ENCODE measurements around the gene UNC119B. TPM values are rescaled to one million over a fixed set of nuclear protein-coding genes. Genes with fewer than 3 reads are reported as not detected.

UNC119B gene
- total and polyA plus RNA-seq, 8 donors, result 6.6 to 18.9 (median 14.6) TPM

DNA sequence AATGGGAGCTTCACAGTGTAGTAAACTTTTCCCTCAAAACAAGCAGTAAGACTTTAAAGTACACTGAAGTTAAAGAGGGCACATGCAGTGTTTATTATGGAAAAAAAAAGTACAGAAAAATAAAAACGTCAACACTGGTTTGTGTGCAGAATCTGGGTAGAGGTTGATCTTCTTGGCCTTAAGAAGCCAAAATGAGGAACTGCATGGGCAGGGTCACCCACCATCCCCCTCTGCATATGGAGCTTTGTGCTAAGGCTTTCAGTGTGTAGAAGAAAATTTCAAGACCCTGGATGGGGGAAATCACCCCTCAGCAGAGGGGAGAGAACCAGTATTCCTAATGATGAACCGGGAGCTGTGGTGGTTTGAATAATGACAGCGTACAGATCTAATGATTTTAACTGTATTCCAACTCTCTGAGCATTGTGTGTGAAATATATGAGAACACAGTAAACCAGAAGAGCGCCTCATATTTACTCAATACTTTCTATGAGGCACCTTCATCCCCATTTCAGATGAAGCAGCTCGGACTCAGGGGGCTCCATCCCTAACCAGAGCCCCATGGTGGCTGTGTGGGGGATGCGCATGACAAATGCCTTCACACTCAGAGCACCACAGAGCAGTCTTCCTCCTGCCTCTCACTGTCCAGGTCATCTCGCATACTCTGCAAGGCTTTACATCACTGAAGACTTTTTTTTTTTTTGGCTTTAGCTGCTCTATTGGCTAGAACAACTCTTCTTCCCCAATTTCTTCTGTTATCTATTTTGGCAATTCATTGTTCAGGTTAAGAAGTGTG lies 48.7 kb downstream of the UNC119B start:
- Histone ChIP-seq H3K4me3 (no peak overlapping the region), H3K4me1 (no peaks in the 10 kb centered on the region), H3K36me3 (peaks cover 0 to 6% (median 4%) of the 10 kb centered on the region in 3 donors), H3K27ac (no peak overlapping the region), H3K27me3 (no peaks in the 10 kb centered on the region), H3K9me3 (no peaks in the 10 kb centered on the region)
- WGBS, 2 donors, result 88 to 91% methylated on average over 7 of the region's 7 CpGs
- ATAC-seq (no peak), DNase-seq (no peak), FAIRE-seq (no peak)
- intact Hi-C loops (cut with DNase I), result no loop called here
- TF ChIP-seq, protein P1, sequence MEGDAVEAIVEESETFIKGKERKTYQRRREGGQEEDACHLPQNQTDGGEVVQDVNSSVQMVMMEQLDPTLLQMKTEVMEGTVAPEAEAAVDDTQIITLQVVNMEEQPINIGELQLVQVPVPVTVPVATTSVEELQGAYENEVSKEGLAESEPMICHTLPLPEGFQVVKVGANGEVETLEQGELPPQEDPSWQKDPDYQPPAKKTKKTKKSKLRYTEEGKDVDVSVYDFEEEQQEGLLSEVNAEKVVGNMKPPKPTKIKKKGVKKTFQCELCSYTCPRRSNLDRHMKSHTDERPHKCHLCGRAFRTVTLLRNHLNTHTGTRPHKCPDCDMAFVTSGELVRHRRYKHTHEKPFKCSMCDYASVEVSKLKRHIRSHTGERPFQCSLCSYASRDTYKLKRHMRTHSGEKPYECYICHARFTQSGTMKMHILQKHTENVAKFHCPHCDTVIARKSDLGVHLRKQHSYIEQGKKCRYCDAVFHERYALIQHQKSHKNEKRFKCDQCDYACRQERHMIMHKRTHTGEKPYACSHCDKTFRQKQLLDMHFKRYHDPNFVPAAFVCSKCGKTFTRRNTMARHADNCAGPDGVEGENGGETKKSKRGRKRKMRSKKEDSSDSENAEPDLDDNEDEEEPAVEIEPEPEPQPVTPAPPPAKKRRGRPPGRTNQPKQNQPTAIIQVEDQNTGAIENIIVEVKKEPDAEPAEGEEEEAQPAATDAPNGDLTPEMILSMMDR (IDR thresholded peaks at IDR 0.05), result no peak

DNA sequence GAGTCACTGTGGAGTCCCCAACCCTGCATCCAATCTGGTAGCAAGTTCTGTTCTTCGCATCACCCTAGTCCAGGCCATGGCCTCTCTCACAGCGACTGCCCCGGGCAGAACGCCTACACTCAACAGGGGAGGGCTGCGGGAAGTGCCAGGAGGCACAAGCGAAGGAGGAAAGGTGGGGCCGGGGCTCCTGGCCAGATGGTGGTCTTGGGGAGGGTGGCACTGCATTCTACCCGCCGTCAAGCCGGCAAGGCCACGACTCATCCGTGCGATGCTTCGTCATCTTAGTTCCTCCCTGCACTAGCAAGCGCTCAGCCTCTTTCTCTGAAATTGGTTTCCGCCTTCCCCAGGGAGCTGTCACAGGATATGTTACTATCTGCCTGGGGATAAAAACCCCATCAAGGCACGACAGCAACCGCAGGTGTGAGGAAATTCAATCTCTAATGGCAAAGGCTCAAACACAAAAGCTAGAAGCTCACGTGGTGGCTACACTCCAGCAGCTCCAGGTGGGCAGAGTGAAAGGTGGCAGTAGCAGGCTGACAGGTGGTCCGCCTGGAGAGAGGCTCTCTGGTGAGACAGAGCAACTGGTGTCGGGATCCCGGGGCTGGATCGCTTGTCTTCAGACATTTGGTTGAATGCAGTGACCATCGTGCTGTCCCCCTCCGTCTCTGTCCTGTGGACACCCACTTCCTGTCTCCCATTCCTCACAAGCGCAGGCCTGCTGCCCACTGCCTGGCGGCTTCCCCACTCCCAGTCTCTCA lies 49.5 kb downstream of the UNC119B start:
- H3K27me3 ChIP-seq, result no peaks in the 10 kb centered on the region
- TF ChIP-seq, protein P1 (IDR thresholded peaks at IDR 0.05), result no peak
- intact Hi-C loops (cut with DNase I), result no loop called here
- 88% methylated on average over 27 of the region's 27 CpGs for WGBS, 2 donors
- H3K9me3 ChIP-seq, result no peaks in the 10 kb centered on the region
- H3K36me3 ChIP-seq, result peaks cover 0 to 8% (median 4%) of the 10 kb centered on the region in 3 donors
- H3K4me1 ChIP-seq, result no peaks in the 10 kb centered on the region
- DNase-seq (no peak), ATAC-seq (no peak), FAIRE-seq (no peak)
- no peak overlapping the region for H3K27ac ChIP-seq
- no peak overlapping the region for H3K4me3 ChIP-seq

GRCh38 chr12:120760349-120761254 lies 50.3 kb downstream of the UNC119B start:
- no peaks in the 10 kb centered on the region for H3K9me3 ChIP-seq
- FAIRE-seq (no peak), ATAC-seq (no peak), DNase-seq (no peak)
- no peaks in the 10 kb centered on the region for H3K4me1 ChIP-seq
- no peak overlapping the region for H3K4me3 ChIP-seq
- no peaks in the 10 kb centered on the region for H3K27me3 ChIP-seq
- intact Hi-C loops (cut with DNase I), result no loop called here
- 90 to 93% methylated on average over 21 of the region's 21 CpGs for WGBS, 2 donors
- H3K27ac ChIP-seq, result no peak overlapping the region
- TF ChIP-seq, protein P1 (IDR thresholded peaks at IDR 0.05), result no peak
- peaks cover 0 to 8% (median 4%) of the 10 kb centered on the region in 3 donors for H3K36me3 ChIP-seq

DNA sequence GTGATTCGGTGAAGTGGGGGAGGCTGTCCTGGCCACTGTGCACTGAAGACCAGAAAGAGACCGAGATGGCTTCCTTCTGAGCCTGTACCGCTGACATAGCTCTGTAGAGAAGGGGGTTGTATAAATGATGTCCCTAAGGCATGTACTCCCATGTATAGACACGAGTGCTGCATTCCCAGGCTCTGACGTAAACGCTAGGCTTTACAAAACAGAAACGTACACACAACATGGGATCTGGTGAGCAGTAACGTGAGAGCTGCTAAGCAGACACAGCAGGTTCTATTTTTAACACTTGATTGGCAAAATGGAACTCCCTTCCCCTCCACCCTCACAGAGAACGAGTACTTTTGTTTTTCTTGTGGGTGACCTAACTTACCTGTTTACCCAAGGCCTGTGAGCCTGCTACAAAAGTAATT lies 51.3 kb downstream of the UNC119B start:
- Histone ChIP-seq H3K27me3 (no peaks in the 10 kb centered on the region), H3K27ac (no peak overlapping the region), H3K4me1 (no peaks in the 10 kb centered on the region), H3K4me3 (no peak overlapping the region), H3K9me3 (no peaks in the 10 kb centered on the region), H3K36me3 (peaks cover 0 to 13% (median 4%) of the 10 kb centered on the region in 3 donors)
- ATAC-seq (peak in 2 of 4 donors; percentile 33 to 49), FAIRE-seq (no peak), DNase-seq (no peak)
- 76 to 79% methylated on average over 9 of the region's 9 CpGs for WGBS, 2 donors
- TF ChIP-seq, protein P1 (IDR thresholded peaks at IDR 0.05), result no peak
- intact Hi-C loops (cut with DNase I), result no loop called here

Measured in pancreas (tissue), 10 donors.